ENCODE measurements around the gene ADAP1.

ADAP1 gene

DNA sequence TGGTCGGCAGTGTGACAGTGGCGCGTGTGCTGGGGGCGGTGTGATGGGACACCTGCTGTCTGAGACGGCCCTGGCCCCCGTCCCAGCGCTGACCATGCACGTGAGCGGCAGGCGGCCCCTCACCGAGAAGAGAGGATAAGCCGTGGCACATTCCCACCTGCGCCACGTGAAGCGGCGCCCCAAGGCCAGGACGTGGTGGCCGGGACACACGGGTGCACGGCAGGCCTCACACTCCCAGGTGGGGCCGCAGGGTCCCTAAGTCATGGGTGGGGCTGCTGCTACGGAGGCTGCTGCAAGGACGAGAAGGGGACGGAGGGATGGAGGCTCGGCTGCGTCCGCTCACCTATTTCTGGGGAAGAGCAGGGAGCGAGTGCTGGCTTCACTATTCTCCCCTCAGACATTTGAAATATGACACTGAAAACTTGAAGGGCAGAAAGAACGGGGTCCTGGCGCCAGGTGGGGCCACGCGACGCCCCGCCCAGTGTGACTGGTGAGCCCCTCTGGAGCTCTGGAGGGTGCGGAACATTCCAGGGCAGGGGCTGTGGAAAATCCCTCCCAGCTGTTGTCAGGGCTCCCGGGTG, 36.0 kb upstream of the ADAP1 start:
- ATAC-seq (ENCODE audit: insufficient read depth, low read depth) (no peak), DNase-seq (no peak)
- Histone ChIP-seq H3K9me3 (ENCODE audit: insufficient read depth, low read length, severe bottlenecking) (no peaks in the 10 kb centered on the region), H3K79me2 (ENCODE audit: insufficient read depth, low read length) (no peaks in the 10 kb centered on the region), H4K20me1 (ENCODE audit: insufficient read depth, low read length) (peaks cover 2% of the 10 kb centered on the region; the same call in 1 of the 2 replicates), H3K4me3 (ENCODE audit: low read depth in 1 of 2, low read length in 2 of 2) (no peak overlapping the region), H2AFZ (ENCODE audit: low read depth, low read length) (no peak overlapping the region), H3K27me3 (ENCODE audit: insufficient read depth, low read length, poor library complexity) (no peaks in the 10 kb centered on the region), H3K36me3 (ENCODE audit: insufficient read depth, low read length) (no peaks in the 10 kb centered on the region), H3K9ac (ENCODE audit: low read depth, low read length) (no peak overlapping the region), H3K4me1 (ENCODE audit: insufficient read depth, low read length) (peaks cover 4% of the 10 kb centered on the region), H3K4me2 (ENCODE audit: insufficient read depth, low read length) (no peak overlapping the region), H3K27ac (ENCODE audit: low read length) (no peak overlapping the region)
- TF ChIP-seq, protein P1, sequence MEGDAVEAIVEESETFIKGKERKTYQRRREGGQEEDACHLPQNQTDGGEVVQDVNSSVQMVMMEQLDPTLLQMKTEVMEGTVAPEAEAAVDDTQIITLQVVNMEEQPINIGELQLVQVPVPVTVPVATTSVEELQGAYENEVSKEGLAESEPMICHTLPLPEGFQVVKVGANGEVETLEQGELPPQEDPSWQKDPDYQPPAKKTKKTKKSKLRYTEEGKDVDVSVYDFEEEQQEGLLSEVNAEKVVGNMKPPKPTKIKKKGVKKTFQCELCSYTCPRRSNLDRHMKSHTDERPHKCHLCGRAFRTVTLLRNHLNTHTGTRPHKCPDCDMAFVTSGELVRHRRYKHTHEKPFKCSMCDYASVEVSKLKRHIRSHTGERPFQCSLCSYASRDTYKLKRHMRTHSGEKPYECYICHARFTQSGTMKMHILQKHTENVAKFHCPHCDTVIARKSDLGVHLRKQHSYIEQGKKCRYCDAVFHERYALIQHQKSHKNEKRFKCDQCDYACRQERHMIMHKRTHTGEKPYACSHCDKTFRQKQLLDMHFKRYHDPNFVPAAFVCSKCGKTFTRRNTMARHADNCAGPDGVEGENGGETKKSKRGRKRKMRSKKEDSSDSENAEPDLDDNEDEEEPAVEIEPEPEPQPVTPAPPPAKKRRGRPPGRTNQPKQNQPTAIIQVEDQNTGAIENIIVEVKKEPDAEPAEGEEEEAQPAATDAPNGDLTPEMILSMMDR (IDR thresholded peaks at IDR 0.05; ENCODE audit: borderline replicate concordance, extremely low read depth, low read length, poor library complexity, severe bottlenecking), result no peak
- no peak for TF ChIP-seq EZH2 (IDR thresholded peaks at IDR 0.05; ENCODE audit: borderline replicate concordance, low read depth, low read length, severe bottlenecking)

DNA sequence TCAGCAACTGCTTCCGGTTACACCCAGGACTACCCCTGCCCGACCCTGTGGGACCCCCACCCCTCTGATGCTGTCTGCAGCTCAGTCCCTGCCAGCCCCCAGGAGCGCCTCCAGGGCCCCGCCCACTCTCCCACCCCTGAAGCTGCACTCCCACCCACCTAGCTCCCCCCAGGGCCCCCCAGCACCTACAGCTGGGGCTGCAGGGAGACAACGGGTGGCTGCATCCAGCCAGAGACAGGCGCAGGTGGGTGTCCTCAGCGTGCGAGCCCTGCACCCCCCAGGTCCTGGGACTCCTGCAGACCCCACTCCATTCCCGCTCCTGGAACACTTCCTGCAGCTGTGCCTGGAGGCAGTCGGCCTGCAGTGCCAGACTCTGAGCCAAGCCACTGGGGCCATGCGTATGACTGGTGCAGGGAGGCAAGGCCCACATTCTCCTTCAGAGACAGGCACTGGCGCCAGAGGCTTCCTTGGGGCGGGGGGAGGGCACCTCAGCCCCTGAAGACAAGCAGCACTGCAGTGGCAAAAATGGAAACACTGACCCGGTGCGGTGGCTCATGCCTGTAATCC, 34.6 kb upstream of the ADAP1 start:
- DNase-seq (no peak), ATAC-seq (ENCODE audit: insufficient read depth, low read depth) (no peak)
- Histone ChIP-seq H2AFZ (ENCODE audit: low read depth, low read length) (no peak overlapping the region), H3K36me3 (ENCODE audit: insufficient read depth, low read length) (no peaks in the 10 kb centered on the region), H3K4me3 (ENCODE audit: low read depth in 1 of 2, low read length in 2 of 2) (no peak overlapping the region), H3K27me3 (ENCODE audit: insufficient read depth, low read length, poor library complexity) (no peaks in the 10 kb centered on the region), H3K27ac (ENCODE audit: low read length) (no peak overlapping the region), H3K4me2 (ENCODE audit: insufficient read depth, low read length) (no peak overlapping the region), H3K9ac (ENCODE audit: low read depth, low read length) (no peak overlapping the region), H3K79me2 (ENCODE audit: insufficient read depth, low read length) (no peaks in the 10 kb centered on the region), H3K9me3 (ENCODE audit: insufficient read depth, low read length, severe bottlenecking) (no peaks in the 10 kb centered on the region), H3K4me1 (ENCODE audit: insufficient read depth, low read length) (peaks cover 4% of the 10 kb centered on the region), H4K20me1 (ENCODE audit: insufficient read depth, low read length) (peaks cover 2% of the 10 kb centered on the region; the same call in 1 of the 2 replicates)
- TF ChIP-seq, protein P1 (IDR thresholded peaks at IDR 0.05; ENCODE audit: borderline replicate concordance, extremely low read depth, low read length, poor library complexity, severe bottlenecking), result no peak

DNA sequence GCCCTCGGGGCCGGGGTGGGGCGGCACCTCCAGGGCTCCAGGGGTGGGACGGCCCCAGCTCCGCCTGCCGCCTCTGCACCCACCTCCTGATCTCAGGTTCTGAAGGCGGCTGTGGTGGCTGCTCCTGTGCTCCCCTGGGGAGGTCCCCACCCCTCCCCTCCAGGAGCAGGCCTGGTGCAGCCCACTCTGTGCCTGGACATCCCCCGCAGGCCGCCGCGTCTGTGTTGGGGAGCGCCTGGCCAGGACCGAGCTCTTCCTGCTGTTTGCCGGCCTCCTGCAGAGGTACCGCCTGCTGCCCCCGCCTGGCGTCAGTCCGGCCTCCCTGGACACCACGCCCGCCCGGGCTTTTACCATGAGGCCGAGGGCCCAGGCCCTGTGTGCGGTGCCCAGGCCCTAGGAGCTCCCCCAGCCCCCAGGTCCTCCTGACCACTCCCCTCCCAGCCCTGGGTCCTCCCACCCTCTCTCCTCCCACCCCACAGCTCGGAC, 34.0 kb upstream of the ADAP1 start:
- no peak overlapping the region for H3K4me3 ChIP-seq (ENCODE audit: low read depth in 1 of 2, low read length in 2 of 2)
- H2AFZ ChIP-seq (ENCODE audit: low read depth, low read length), result no peak overlapping the region
- no peaks in the 10 kb centered on the region for H3K9me3 ChIP-seq (ENCODE audit: insufficient read depth, low read length, severe bottlenecking)
- H3K79me2 ChIP-seq (ENCODE audit: insufficient read depth, low read length), result no peaks in the 10 kb centered on the region
- DNase-seq (no peak), ATAC-seq (ENCODE audit: insufficient read depth, low read depth) (no peak)
- H3K36me3 ChIP-seq (ENCODE audit: insufficient read depth, low read length), result no peaks in the 10 kb centered on the region
- H3K27me3 ChIP-seq (ENCODE audit: insufficient read depth, low read length, poor library complexity), result no peaks in the 10 kb centered on the region
- peaks cover 2% of the 10 kb centered on the region; the same call in 1 of the 2 replicates for H4K20me1 ChIP-seq (ENCODE audit: insufficient read depth, low read length)
- no peak overlapping the region for H3K9ac ChIP-seq (ENCODE audit: low read depth, low read length)
- no peak overlapping the region for H3K27ac ChIP-seq (ENCODE audit: low read length)
- no peak overlapping the region for H3K4me2 ChIP-seq (ENCODE audit: insufficient read depth, low read length)
- TF ChIP-seq, protein P1 (IDR thresholded peaks at IDR 0.05; ENCODE audit: borderline replicate concordance, extremely low read depth, low read length, poor library complexity, severe bottlenecking), result no peak
- no peak for TF ChIP-seq EZH2 (IDR thresholded peaks at IDR 0.05; ENCODE audit: borderline replicate concordance, low read depth, low read length, severe bottlenecking)
- peaks cover 4% of the 10 kb centered on the region for H3K4me1 ChIP-seq (ENCODE audit: insufficient read depth, low read length)

Data from DND-41 (cell line).